Sigmoid colon (tissue), 7 donors: Measurements from ENCODE around the gene SEMA3F. TPM values are rescaled to one million over a fixed set of nuclear protein-coding genes. Genes with fewer than 3 reads are reported as not detected.

Source experiments
- DNase-seq: peaks from one replicate; pipeline ENCODE4 v3.0.0-alpha.2; 2019
- H3K27ac ChIP-seq, 4 donors: fragments of 200-600 bp; sonication (generic); one replicate each; pipeline ENCODE4 v1.5.1; 2016 to 2019; ENCODE audit warnings: mild to moderate bottlenecking in 1 of 4
- H3K27me3 ChIP-seq, 3 donors: fragments of 200-600 bp; sonication (generic); one replicate each; pipeline ENCODE4 v1.5.1; 2019; ENCODE audit warnings: mild to moderate bottlenecking in 1 of 3
- H3K36me3 ChIP-seq, 4 donors: fragments of 200-600 bp; sonication (generic); one replicate each; pipeline ENCODE4 v1.5.1; 2016 to 2019
- H3K4me1 ChIP-seq, 4 donors: fragments of 200-600 bp; sonication (generic); one replicate each; pipeline ENCODE4 v1.5.1; 2017 to 2019
- H3K4me3 ChIP-seq, 4 donors: fragments of 200-600 bp; sonication (generic); one replicate each; pipeline ENCODE4 v1.5.1; 2017 to 2019; ENCODE audit warnings: mild to moderate bottlenecking in 2 of 4, moderate library complexity in 1 of 4
- H3K9me3 ChIP-seq, 4 donors: fragments of 200-600 bp in 3 of 4; sonication (generic) in 3 of 4; one replicate each; pipeline versions ENCODE4 v1.5.1 to v1.6.1; 2013 to 2019
- CTCF ChIP-seq, 4 experiments: fragments of 450-650 bp in 3 of 4; fragments of 200-600 bp in 1 of 4; IDR thresholded peaks; one replicate each; pipeline ENCODE4 v1.5.1; 2016 to 2019; ENCODE audit warnings: antibody characterized with exemption in 4 of 4, mild to moderate bottlenecking in 3 of 4, moderate library complexity in 2 of 4
- EP300 ChIP-seq, 4 donors: sonication (generic); formaldehyde crosslinking; IDR thresholded peaks; one replicate each; pipeline ENCODE4 v1.6.1; 2017; ENCODE audit warnings: antibody characterized with exemption in 4 of 4
- POLR2A ChIP-seq, 2 donors: fragments of 450-650 bp; IDR thresholded peaks; one replicate each; pipeline ENCODE4 v1.6.1; 2016; ENCODE audit warnings: antibody characterized with exemption in 2 of 2, mild to moderate bottlenecking in 2 of 2, moderate library complexity in 2 of 2
- POLR2AphosphoS5 ChIP-seq, 4 donors: sonication (generic); formaldehyde crosslinking; IDR thresholded peaks; one replicate each; pipeline ENCODE4 v1.6.1; 2017; ENCODE audit warnings: antibody characterized with exemption in 4 of 4
- WGBS, 2 donors: extraction: QIAGEN DNeasy Blood & Tissue Kit; methylation state at CpG; one replicate each; pipeline ENCODE4 v1.1.7; 2013; 5-methylcytosine and 5-hydroxymethylcytosine counted together
- intact Hi-C: fragments of 100-400 bp; cut with DNase I; formaldehyde crosslinking; loops from one replicate; pipeline ENCODE4 v1.15.1; 2023
- polyA plus RNA-seq, 3 donors: library from polyadenylated mRNA; stranded (reverse); fragments of 200-250 nt; gene quantifications; one replicate each; pipeline ENCODE4 v1.2.3, GENCODE V29; 2013
- total RNA-seq, 4 donors: library from RNA; depleted of rRNA; stranded (reverse); fragments of >200 nt; gene quantifications; one replicate each; pipeline ENCODE4 v1.1.0, GENCODE V29; 2016
- donor health status: healthy with polysubstance abuse.
- donor health status: Bipolar disorder and iron deficiency.
- donor health status: healthy.

SEMA3F gene
- total and polyA plus RNA-seq, 7 donors, result 0.60 to 12.3 (median 7.5) TPM

- intact Hi-C loops, result loop anchor here (5.0 kb wide), 1 partner anchor 41 kb away; no protein-coding TSS in a partner anchor
- WGBS, 2 donors, result 84 to 95% methylated on average over 5 of the region's 5 CpGs
- Histone ChIP-seq H3K9me3 (no peaks in the 10 kb centered on the region), H3K27ac (no peak overlapping the region), H3K27me3 (no peaks in the 10 kb centered on the region), H3K4me3 (no peak overlapping the region), H3K4me1 (no peaks in the 10 kb centered on the region), H3K36me3 (no peaks in the 10 kb centered on the region)
- TF ChIP-seq EP300 (IDR thresholded peaks at IDR 0.05) (no peak), POLR2AphosphoS5 (IDR thresholded peaks at IDR 0.05) (no peak), CTCF (IDR thresholded peaks at IDR 0.05) (no peak)
- DNase-seq, result no peak
These were observed 19.2 kb upstream of the SEMA3F start for GRCh38 chr3:50135964-50136363.

DNA sequence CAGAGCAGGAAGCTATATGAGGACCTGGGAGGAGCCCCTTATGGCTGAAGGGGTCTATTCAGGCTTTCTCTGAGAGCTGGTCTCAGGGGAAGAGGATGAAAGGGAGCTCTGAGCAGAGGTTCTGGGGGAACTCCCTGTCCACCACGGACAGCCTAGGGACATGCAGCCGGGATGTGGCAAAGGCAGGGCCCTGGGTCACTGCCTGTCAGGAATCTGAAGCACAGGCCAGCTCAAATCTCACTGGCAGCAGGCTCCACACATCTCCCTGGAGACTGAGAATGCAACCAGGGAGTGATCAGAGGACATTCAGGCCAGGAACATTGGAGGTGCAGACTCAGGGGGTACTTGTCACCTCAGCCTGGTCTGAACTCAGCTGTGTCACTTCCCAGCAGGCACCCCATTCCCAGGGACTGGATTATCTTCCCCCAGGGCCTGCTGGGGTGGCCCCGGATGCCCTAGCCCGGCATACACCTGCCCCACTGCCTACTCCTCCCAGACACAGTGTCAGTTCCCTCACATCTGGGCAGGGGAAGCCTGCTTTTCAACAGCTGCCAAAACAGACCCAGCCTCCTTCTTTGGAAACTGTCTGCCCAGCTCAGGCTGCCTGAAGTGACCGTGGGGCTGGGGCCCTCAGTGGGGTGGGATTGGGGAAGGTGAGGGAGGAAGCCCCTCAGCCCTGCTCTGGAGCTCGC, 18.3 kb upstream of the SEMA3F start:
- TF ChIP-seq POLR2A (IDR thresholded peaks at IDR 0.05), result no peak
- no peak for TF ChIP-seq POLR2AphosphoS5 (IDR thresholded peaks at IDR 0.05)
- no peak for TF ChIP-seq CTCF (IDR thresholded peaks at IDR 0.05)
- TF ChIP-seq EP300 (IDR thresholded peaks at IDR 0.05), result no peak
- 79 to 80% methylated on average over 6 of the region's 6 CpGs for WGBS, 2 donors
- Histone ChIP-seq H3K36me3 (no peaks in the 10 kb centered on the region), H3K9me3 (no peaks in the 10 kb centered on the region), H3K4me3 (no peak overlapping the region), H3K4me1 (no peaks in the 10 kb centered on the region), H3K27me3 (no peaks in the 10 kb centered on the region), H3K27ac (no peak overlapping the region)
- DNase-seq, result no peak
- intact Hi-C loops, result loop anchor here (5.0 kb wide), 1 partner anchor 40 kb away; no protein-coding TSS in a partner anchor

DNA sequence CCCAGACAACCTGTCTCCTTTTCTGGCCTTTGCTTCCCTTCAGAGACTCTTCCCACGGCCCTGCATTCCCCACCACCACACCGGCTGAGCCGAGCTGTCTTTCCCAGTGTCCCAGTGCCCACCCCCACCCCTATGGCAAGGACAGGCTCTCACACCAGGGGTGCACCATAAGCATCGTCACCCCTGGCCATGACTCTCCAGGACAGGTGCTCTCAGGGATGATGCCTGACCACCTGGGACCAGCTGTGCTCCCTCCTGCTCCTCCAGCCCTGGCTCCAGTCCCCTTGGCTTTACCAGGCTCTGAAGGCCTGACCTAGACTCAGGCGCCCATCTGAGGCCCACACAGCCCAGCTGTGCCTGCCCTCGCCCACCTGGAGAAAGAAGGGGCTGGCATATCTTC, 17.6 kb upstream of the SEMA3F start:
- Histone ChIP-seq H3K9me3 (no peaks in the 10 kb centered on the region), H3K4me1 (no peaks in the 10 kb centered on the region), H3K27ac (no peak overlapping the region), H3K27me3 (no peaks in the 10 kb centered on the region), H3K4me3 (no peak overlapping the region), H3K36me3 (no peaks in the 10 kb centered on the region)
- TF ChIP-seq POLR2A (IDR thresholded peaks at IDR 0.05) (no peak), EP300 (IDR thresholded peaks at IDR 0.05) (no peak), CTCF (IDR thresholded peaks at IDR 0.05) (no peak), POLR2AphosphoS5 (IDR thresholded peaks at IDR 0.05) (no peak)
- intact Hi-C loops, result loop anchor here (5.0 kb wide), 1 partner anchor 40 kb away; no protein-coding TSS in a partner anchor
- no peak for DNase-seq
- 86 to 90% methylated on average over 6 of the region's 6 CpGs for WGBS, 2 donors

DNA sequence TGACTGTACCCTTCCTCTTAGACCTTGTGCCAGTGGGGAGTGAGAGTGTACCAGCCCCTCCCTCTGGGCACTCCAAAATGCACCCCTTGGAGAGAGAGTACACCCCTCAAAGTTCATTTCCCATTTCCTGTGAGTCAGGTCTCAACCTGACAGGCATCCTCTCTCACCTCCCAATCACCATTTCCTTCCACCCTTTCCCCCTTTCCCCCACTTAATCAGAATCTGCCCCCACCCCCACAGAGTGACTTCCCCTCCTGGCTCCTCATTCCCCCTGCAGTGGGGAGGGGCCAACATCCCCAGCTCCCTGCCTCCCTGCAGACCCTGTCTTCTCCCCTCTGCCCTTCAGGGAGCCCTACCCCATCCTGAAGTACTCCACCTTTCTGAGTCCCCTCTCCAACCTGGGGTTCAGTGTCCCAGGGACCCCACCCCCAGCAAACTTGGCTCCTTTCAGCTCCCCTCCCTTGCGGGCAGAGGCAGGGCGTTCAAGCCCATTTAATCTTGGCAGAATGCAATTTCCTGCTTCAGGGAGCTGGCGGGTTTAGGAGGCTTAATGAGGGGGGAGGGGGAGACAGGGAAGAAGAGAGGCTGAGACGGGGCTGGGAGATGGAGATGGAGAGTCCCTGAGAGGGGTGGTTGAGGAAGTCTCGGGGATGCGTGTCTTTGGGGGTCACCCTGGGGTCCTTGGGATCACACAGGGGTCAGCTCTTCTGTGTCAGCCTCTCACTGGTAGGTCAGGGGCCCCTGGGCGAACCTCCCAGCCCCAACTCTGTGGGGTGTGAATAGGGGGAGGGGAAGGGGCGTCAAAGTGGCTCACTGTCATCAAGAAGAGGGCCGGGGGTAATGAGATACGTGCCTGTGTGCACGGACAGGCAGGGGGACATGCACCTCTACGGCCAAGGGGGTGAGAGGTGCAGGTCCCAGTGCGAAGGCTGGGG, 16.6 kb upstream of the SEMA3F start:
- H3K27me3 ChIP-seq, result no peaks in the 10 kb centered on the region
- DNase-seq, result no peak
- H3K9me3 ChIP-seq, result no peaks in the 10 kb centered on the region
- H3K4me3 ChIP-seq, result no peak overlapping the region
- H3K4me1 ChIP-seq, result no peaks in the 10 kb centered on the region
- 18% methylated on average over 13 of the region's 13 CpGs for WGBS, 2 donors
- H3K27ac ChIP-seq, result no peak overlapping the region
- no peaks in the 10 kb centered on the region for H3K36me3 ChIP-seq
- no peak for TF ChIP-seq POLR2A (IDR thresholded peaks at IDR 0.05)
- TF ChIP-seq EP300 (IDR thresholded peaks at IDR 0.05), result no peak
- intact Hi-C loops, result loop anchor here (5.0 kb wide), 1 partner anchor 39 kb away; no protein-coding TSS in a partner anchor

- no peak for DNase-seq
- Histone ChIP-seq H3K9me3 (no peaks in the 10 kb centered on the region), H3K4me1 (no peaks in the 10 kb centered on the region), H3K27me3 (no peaks in the 10 kb centered on the region), H3K27ac (no peak overlapping the region), H3K4me3 (no peak overlapping the region), H3K36me3 (no peaks in the 10 kb centered on the region)
- WGBS, 2 donors, result 64 to 73% methylated on average over 6 of the region's 6 CpGs
- TF ChIP-seq POLR2A (IDR thresholded peaks at IDR 0.05) (no peak), CTCF (IDR thresholded peaks at IDR 0.05) (no peak), POLR2AphosphoS5 (IDR thresholded peaks at IDR 0.05) (no peak), EP300 (IDR thresholded peaks at IDR 0.05) (no peak)
- intact Hi-C loops, result loop anchor here (5.0 kb wide), 1 partner anchor 38 kb away; no protein-coding TSS in a partner anchor
These were observed 15.8 kb upstream of the SEMA3F start for GRCh38 chr3:50139308-50139707.
